Mesendoderm (in vitro differentiated cells): ENCODE data around the gene CRYL1.

ENCODE experiments used
- DNase-seq: peaks from one replicate; pipeline ENCODE4 v3.0.0; 2013
- H2AK5ac ChIP-seq: 2 replicates; pipeline ENCODE4 v1.6.1; 2013; ENCODE audit warnings: low read length, inconsistent platforms
- H2BK120ac ChIP-seq: 2 replicates; pipeline ENCODE4 v1.6.1; 2013; ENCODE audit warnings: low read depth, mild to moderate bottlenecking, low read length, moderate library complexity, mixed read lengths
- H2BK15ac ChIP-seq: replicated peaks from 2 replicates; pipeline ENCODE4 v1.6.1; 2013; ENCODE audit warnings: low read depth, mild to moderate bottlenecking, moderate library complexity
- H2BK5ac ChIP-seq: 2 replicates; pipeline ENCODE4 v1.6.1; 2013; ENCODE audit warnings: low read length, inconsistent platforms
- H3K18ac ChIP-seq: 2 replicates; pipeline ENCODE4 v1.6.1; 2013; ENCODE audit warnings: mild to moderate bottlenecking, low read length, mixed read lengths
- H3K23ac ChIP-seq: one replicate; pipeline ENCODE4 v1.6.1; 2013; ENCODE audit warnings: low read length
- H3K27ac ChIP-seq: 2 replicates; pipeline ENCODE4 v1.5.1; 2013; ENCODE audit warnings: low read depth, mild to moderate bottlenecking, inconsistent platforms, low read length, moderate library complexity
- H3K27me3 ChIP-seq: 2 replicates; pipeline ENCODE4 v1.6.1; 2013; ENCODE audit warnings: low read length, control low read depth, mild to moderate bottlenecking, inconsistent platforms; ENCODE audit not compliant: insufficient read depth, poor library complexity
- H3K36me3 ChIP-seq: 2 replicates; pipeline ENCODE4 v1.6.1; 2013; ENCODE audit warnings: low read length, inconsistent platforms; ENCODE audit not compliant: control insufficient read depth, insufficient read depth
- H3K4ac ChIP-seq: one replicate; pipeline ENCODE4 v1.6.1; 2013; ENCODE audit warnings: low read depth, mild to moderate bottlenecking, low read length, moderate library complexity
- H3K4me1 ChIP-seq: 2 replicates; pipeline ENCODE4 v1.6.1; 2013; ENCODE audit warnings: low read depth, low read length, inconsistent platforms; ENCODE audit not compliant: control insufficient read depth
- H3K4me2 ChIP-seq: 2 replicates; pipeline ENCODE4 v1.6.1; 2013; ENCODE audit warnings: low read length
- H3K4me3 ChIP-seq: 2 replicates; pipeline ENCODE4 v1.5.1; 2013; ENCODE audit warnings: mild to moderate bottlenecking, low read length
- H3K56ac ChIP-seq: one replicate; pipeline ENCODE4 v1.6.1; 2013; ENCODE audit warnings: low read length
- H3K79me1 ChIP-seq: 2 replicates; pipeline ENCODE4 v1.6.1; 2013; ENCODE audit warnings: low read length, inconsistent platforms
- H3K79me2 ChIP-seq: 2 replicates; pipeline ENCODE4 v1.6.1; 2013; ENCODE audit warnings: mild to moderate bottlenecking, low read length; ENCODE audit not compliant: control insufficient read depth, insufficient read depth
- H3K9ac ChIP-seq: 2 replicates; pipeline ENCODE4 v1.6.1; 2013; ENCODE audit warnings: low read length, inconsistent platforms
- H4K5ac ChIP-seq: one replicate; pipeline ENCODE4 v1.6.1; 2013; ENCODE audit warnings: low read length
- H4K8ac ChIP-seq: one replicate; pipeline ENCODE4 v1.6.1; 2013; ENCODE audit warnings: low read depth, mild to moderate bottlenecking, control low read depth, low read length, moderate library complexity
- WGBS: extraction: QIAGEN DNeasy Blood & Tissue Kit; methylation state at CpG from one replicate; pipeline ENCODE4 v1.1.7; 2013; ENCODE audit warnings: low lambda C conversion rate, missing lambda C conversion rate; ENCODE audit not compliant: insufficient coverage; ENCODE audit errors: extremely low coverage; 5-methylcytosine and 5-hydroxymethylcytosine counted together

Gene CRYL1

GRCh38 chr13:20487927-20488326, 37.7 kb downstream of the CRYL1 start:
- Histone ChIP-seq H2BK120ac (no peak overlapping the region), H3K4me1 (no peaks in the 10 kb centered on the region), H3K4me2 (no peak overlapping the region), H3K27ac (no peak overlapping the region), H3K4me3 (no peak overlapping the region), H3K18ac (no peak overlapping the region), H3K23ac (no peak overlapping the region), H3K9ac (no peak overlapping the region), H3K79me2 (no peaks in the 10 kb centered on the region), H3K56ac (no peak overlapping the region), H3K79me1 (no peaks in the 10 kb centered on the region), H2BK15ac (no peak overlapping the region), H3K27me3 (no peaks in the 10 kb centered on the region), H2AK5ac (no peak overlapping the region), H4K8ac (no peak overlapping the region), H4K5ac (no peak overlapping the region), H3K4ac (no peak overlapping the region), H2BK5ac (no peak overlapping the region), H3K36me3 (no peaks in the 10 kb centered on the region)
- no peak for DNase-seq
- WGBS, result no CpG with 5 or more reads among the region's 3 CpGs

DNA sequence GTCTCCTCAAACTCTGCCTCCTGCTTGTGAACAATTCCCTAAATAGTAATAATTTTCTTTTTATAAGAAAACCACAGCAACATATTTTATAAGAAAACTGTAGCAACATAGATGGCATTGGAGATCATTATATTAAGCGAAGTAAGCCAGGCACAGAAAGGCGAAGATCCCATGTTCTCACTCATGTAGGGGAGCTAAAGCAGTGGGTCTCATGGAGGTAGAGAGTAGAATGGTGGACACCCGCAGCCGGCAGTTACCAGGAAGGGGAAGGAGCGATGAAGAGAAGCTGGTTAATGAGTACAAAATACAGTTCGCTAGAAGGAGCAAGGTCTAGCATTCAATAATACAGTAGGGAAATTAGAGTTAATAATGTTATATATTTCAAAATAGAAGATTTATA, 42.9 kb downstream of the CRYL1 start:
- Histone ChIP-seq H3K4me1 (peaks cover 2% of the 10 kb centered on the region), H3K79me1 (no peaks in the 10 kb centered on the region), H3K27ac (no peak overlapping the region), H2BK15ac (no peak overlapping the region), H2BK120ac (no peak overlapping the region), H3K18ac (no peak overlapping the region), H4K8ac (no peak overlapping the region), H2AK5ac (no peak overlapping the region), H3K4me2 (no peak overlapping the region), H3K79me2 (no peaks in the 10 kb centered on the region), H3K4ac (no peak overlapping the region), H3K36me3 (no peaks in the 10 kb centered on the region), H3K56ac (peak overlapping the region; percentile 42), H3K23ac (no peak overlapping the region), H3K4me3 (no peak overlapping the region), H3K9ac (no peak overlapping the region), H3K27me3 (no peaks in the 10 kb centered on the region), H4K5ac (no peak overlapping the region), H2BK5ac (no peak overlapping the region)
- no peak for DNase-seq
- WGBS, result no CpG with 5 or more reads among the region's 6 CpGs

DNA sequence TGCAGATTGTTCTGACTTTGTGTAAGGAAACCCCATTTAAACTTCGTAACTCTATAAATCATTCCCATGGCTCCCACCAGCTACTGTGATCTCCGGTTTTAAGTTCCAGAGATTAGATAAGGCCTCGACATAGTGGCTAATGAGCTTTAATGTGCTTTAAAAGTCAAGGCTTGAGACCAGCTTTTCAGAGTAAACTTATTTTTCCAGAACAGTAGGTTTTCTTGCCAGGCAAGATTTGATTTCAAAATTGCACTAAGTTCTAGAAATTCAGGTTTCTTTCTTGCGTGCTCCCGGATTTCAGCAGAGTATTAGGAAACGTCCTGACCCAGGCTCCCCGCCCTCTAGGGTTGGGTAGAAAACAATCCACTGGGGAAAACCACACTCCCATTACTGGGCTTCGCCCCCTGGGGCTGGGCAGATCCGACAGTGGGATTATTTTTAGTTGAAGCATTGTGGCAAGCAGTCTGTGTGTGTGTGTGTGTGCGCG, 43.3 kb downstream of the CRYL1 start:
- H3K9ac ChIP-seq, result no peak overlapping the region
- H3K4me2 ChIP-seq, result no peak overlapping the region
- no peaks in the 10 kb centered on the region for H3K79me2 ChIP-seq
- H2BK5ac ChIP-seq, result no peak overlapping the region
- peak; percentile 58 for DNase-seq
- no peaks in the 10 kb centered on the region for H3K79me1 ChIP-seq
- no CpG with 5 or more reads among the region's 11 CpGs for WGBS
- H2AK5ac ChIP-seq, result no peak overlapping the region
- H3K4ac ChIP-seq, result no peak overlapping the region
- H3K56ac ChIP-seq, result peak overlapping the region; percentile 42
- no peak overlapping the region for H2BK120ac ChIP-seq
- H3K36me3 ChIP-seq, result no peaks in the 10 kb centered on the region
- H3K18ac ChIP-seq, result no peak overlapping the region
- no peak overlapping the region for H3K4me3 ChIP-seq
- no peak overlapping the region for H3K23ac ChIP-seq
- H2BK15ac ChIP-seq, result no peak overlapping the region
- no peaks in the 10 kb centered on the region for H3K27me3 ChIP-seq
- H3K27ac ChIP-seq, result no peak overlapping the region
- no peak overlapping the region for H4K8ac ChIP-seq
- no peak overlapping the region for H4K5ac ChIP-seq
- H3K4me1 ChIP-seq, result peaks cover 2% of the 10 kb centered on the region

DNA sequence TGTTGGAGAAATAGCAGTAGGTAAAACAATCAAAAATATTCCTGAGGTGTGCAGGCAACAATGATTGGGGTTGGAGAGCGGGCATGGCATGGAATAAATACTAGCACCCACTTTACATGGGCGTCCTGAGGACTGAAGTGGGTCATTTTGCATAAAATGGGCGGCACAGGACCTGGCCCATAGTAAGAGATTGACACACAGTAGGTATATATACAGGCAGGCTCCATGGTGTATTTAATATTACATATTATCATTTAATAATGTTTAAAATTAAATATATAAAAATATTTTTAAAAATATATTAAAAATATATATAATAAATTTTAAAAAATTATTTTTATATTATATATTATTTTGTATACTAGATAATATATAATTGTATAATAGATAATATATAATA, 48.3 kb downstream of the CRYL1 start:
- H3K4ac ChIP-seq, result no peak overlapping the region
- no peaks in the 10 kb centered on the region for H3K79me2 ChIP-seq
- no peak overlapping the region for H3K18ac ChIP-seq
- H4K8ac ChIP-seq, result no peak overlapping the region
- no peak overlapping the region for H3K9ac ChIP-seq
- no peaks in the 10 kb centered on the region for H3K36me3 ChIP-seq
- DNase-seq, result no peak
- H3K79me1 ChIP-seq, result no peaks in the 10 kb centered on the region
- WGBS, result no CpG with 5 or more reads among the region's 3 CpGs
- H3K4me3 ChIP-seq, result no peak overlapping the region
- H3K56ac ChIP-seq, result no peak overlapping the region
- no peak overlapping the region for H3K4me2 ChIP-seq
- no peak overlapping the region for H4K5ac ChIP-seq
- H2BK120ac ChIP-seq, result no peak overlapping the region
- H3K27me3 ChIP-seq, result no peaks in the 10 kb centered on the region
- H2BK5ac ChIP-seq, result no peak overlapping the region
- no peak overlapping the region for H3K23ac ChIP-seq
- no peak overlapping the region for H3K27ac ChIP-seq
- peaks cover 3% of the 10 kb centered on the region for H3K4me1 ChIP-seq
- H2BK15ac ChIP-seq, result no peak overlapping the region
- H2AK5ac ChIP-seq, result no peak overlapping the region

- Histone ChIP-seq H3K36me3 (no peaks in the 10 kb centered on the region), H3K79me1 (no peaks in the 10 kb centered on the region), H3K18ac (no peak overlapping the region), H3K4me1 (peaks cover 3% of the 10 kb centered on the region), H2BK120ac (no peak overlapping the region), H4K8ac (no peak overlapping the region), H3K4me2 (no peak overlapping the region), H2BK15ac (no peak overlapping the region), H3K27ac (no peak overlapping the region), H3K56ac (no peak overlapping the region), H3K4me3 (no peak overlapping the region), H3K9ac (no peak overlapping the region), H2BK5ac (no peak overlapping the region), H2AK5ac (no peak overlapping the region), H3K23ac (no peak overlapping the region), H3K4ac (no peak overlapping the region), H4K5ac (no peak overlapping the region), H3K79me2 (no peaks in the 10 kb centered on the region), H3K27me3 (no peaks in the 10 kb centered on the region)
- DNase-seq, result peak; percentile 21
- no CpG with 5 or more reads among the region's 18 CpGs for WGBS
Measured at GRCh38 chr13:20475927-20476691, 49.5 kb downstream of the CRYL1 start.

DNA sequence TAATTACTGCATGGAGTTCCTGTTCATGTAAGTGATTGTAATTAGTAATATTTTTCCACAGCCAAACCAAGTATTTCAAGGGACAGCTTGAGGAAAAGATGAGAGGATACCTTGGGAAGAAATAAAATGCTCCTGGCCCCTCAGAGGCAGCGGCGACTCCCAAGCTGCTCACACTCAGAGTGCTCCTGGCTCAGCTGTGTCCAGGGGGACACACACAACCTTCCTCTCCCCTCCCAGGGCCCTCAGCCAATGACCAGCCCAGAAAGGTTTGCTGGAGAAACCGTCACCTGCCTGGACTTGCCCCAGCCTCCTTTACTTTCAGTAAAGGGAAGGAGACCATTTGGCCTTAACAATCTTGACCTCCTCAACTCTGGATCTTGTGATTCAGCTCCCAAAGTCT, 51.1 kb downstream of the CRYL1 start:
- no peak overlapping the region for H2BK5ac ChIP-seq
- H2BK15ac ChIP-seq, result no peak overlapping the region
- no peak overlapping the region for H4K8ac ChIP-seq
- no CpG with 5 or more reads among the region's 3 CpGs for WGBS
- H2AK5ac ChIP-seq, result no peak overlapping the region
- no peak overlapping the region for H3K18ac ChIP-seq
- H3K4me1 ChIP-seq, result peaks cover 3% of the 10 kb centered on the region
- no peak overlapping the region for H3K9ac ChIP-seq
- no peak overlapping the region for H3K4ac ChIP-seq
- H3K56ac ChIP-seq, result no peak overlapping the region
- DNase-seq, result no peak
- no peaks in the 10 kb centered on the region for H3K36me3 ChIP-seq
- H2BK120ac ChIP-seq, result no peak overlapping the region
- no peak overlapping the region for H4K5ac ChIP-seq
- H3K4me2 ChIP-seq, result no peak overlapping the region
- H3K23ac ChIP-seq, result no peak overlapping the region
- no peaks in the 10 kb centered on the region for H3K79me2 ChIP-seq
- no peak overlapping the region for H3K27ac ChIP-seq
- no peak overlapping the region for H3K4me3 ChIP-seq
- no peaks in the 10 kb centered on the region for H3K79me1 ChIP-seq
- H3K27me3 ChIP-seq, result no peaks in the 10 kb centered on the region
